HG03520 (cell line): ENCODE data around the gene ADARB2.

Source experiments
- ATAC-seq: cut with Tn5 transposase; IDR thresholded peaks from one replicate; pipeline ENCODE4 v1.9.1; 2021; ENCODE audit warnings: mild to moderate bottlenecking, moderate library complexity; ENCODE audit not compliant: unreplicated experiment

ADARB2 gene

GRCh38 chr10:1644191-1644711 is 93.1 kb downstream of the ADARB2 start:
- no peak for ATAC-seq

GRCh38 chr10:1643908-1644179 is 93.5 kb downstream of the ADARB2 start:
- ATAC-seq: no peak

- ATAC-seq: peak; percentile 63
Measured at GRCh38 chr10:1643161-1643907, 94.0 kb downstream of the ADARB2 start.

GRCh38 chr10:1642600-1643160 is 94.6 kb downstream of the ADARB2 start:
- ATAC-seq: no peak

GRCh38 chr10:1641402-1641801 is 95.9 kb downstream of the ADARB2 start:
- ATAC-seq: no peak

- ATAC-seq: no peak
Measured at GRCh38 chr10:1638889-1639419, 98.4 kb downstream of the ADARB2 start.

- no peak for ATAC-seq
Measured at GRCh38 chr10:1635340-1635739, 102.0 kb downstream of the ADARB2 start.

- no peak for ATAC-seq
Measured at GRCh38 chr10:1634239-1634638, 103.1 kb downstream of the ADARB2 start.

- ATAC-seq: no peak
Measured at GRCh38 chr10:1633783-1634182, 103.5 kb downstream of the ADARB2 start.

GRCh38 chr10:1632596-1632995 is 104.7 kb downstream of the ADARB2 start:
- ATAC-seq: no peak

GRCh38 chr10:1632141-1632540 is 105.2 kb downstream of the ADARB2 start:
- ATAC-seq: no peak

GRCh38 chr10:1631282-1631681 is 106.0 kb downstream of the ADARB2 start:
- ATAC-seq: no peak

GRCh38 chr10:1630304-1630703 is 107.0 kb downstream of the ADARB2 start:
- ATAC-seq: no peak

GRCh38 chr10:1629326-1630198 is 107.8 kb downstream of the ADARB2 start:
- no peak for ATAC-seq

- ATAC-seq: no peak
Measured at GRCh38 chr10:1628757-1629156, 108.6 kb downstream of the ADARB2 start.

- ATAC-seq: no peak
Measured at GRCh38 chr10:1627945-1628344, 109.4 kb downstream of the ADARB2 start.

GRCh38 chr10:1626835-1627234 is 110.5 kb downstream of the ADARB2 start:
- ATAC-seq: no peak

GRCh38 chr10:1626410-1626809 is 110.9 kb downstream of the ADARB2 start:
- no peak for ATAC-seq

GRCh38 chr10:1625731-1626130 is 111.6 kb downstream of the ADARB2 start:
- ATAC-seq: no peak

GRCh38 chr10:1625079-1625478 is 112.2 kb downstream of the ADARB2 start:
- ATAC-seq: no peak

GRCh38 chr10:1624240-1624639 is 113.1 kb downstream of the ADARB2 start:
- no peak for ATAC-seq

- no peak for ATAC-seq
Measured at GRCh38 chr10:1620803-1621202, 116.5 kb downstream of the ADARB2 start.
